ENCODE measurements around the gene CHAT. TPM values are rescaled to one million over a fixed set of nuclear protein-coding genes. Genes with fewer than 3 reads are reported as not detected.

CHAT gene
- total and polyA plus RNA-seq, 12 donors: not detected

GRCh38 chr10:49594594-49594993 lies 19.2 kb upstream of the CHAT start:
- TF ChIP-seq, protein P1, sequence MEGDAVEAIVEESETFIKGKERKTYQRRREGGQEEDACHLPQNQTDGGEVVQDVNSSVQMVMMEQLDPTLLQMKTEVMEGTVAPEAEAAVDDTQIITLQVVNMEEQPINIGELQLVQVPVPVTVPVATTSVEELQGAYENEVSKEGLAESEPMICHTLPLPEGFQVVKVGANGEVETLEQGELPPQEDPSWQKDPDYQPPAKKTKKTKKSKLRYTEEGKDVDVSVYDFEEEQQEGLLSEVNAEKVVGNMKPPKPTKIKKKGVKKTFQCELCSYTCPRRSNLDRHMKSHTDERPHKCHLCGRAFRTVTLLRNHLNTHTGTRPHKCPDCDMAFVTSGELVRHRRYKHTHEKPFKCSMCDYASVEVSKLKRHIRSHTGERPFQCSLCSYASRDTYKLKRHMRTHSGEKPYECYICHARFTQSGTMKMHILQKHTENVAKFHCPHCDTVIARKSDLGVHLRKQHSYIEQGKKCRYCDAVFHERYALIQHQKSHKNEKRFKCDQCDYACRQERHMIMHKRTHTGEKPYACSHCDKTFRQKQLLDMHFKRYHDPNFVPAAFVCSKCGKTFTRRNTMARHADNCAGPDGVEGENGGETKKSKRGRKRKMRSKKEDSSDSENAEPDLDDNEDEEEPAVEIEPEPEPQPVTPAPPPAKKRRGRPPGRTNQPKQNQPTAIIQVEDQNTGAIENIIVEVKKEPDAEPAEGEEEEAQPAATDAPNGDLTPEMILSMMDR (IDR thresholded peaks at IDR 0.05): peak; percentile 45 to 83 (median 78)
- DNase-seq: peak in 1 of 2 donors; percentile 27
- Histone ChIP-seq H3K36me3 (no peaks in the 10 kb centered on the region), H3K4me1 (no peaks in the 10 kb centered on the region), H3K9me3 (peaks cover 0 to 1% (median 0%) of the 10 kb centered on the region in 11 donors), H3K4me3 (no peak overlapping the region), H3K27ac (no peak overlapping the region), H3K27me3 (peaks cover 0 to 37% (median 13%) of the 10 kb centered on the region in 7 donors)
- WGBS, 2 donors: 1 to 2% methylated on average over 6 of the region's 6 CpGs
- ATAC-seq: peak in 5 of 8 donors; percentile 34 to 75 (median 64)
- intact Hi-C loops (cut with DNase I): loop anchor here in 6 of 10 donors (1.0 to 10.0 kb wide), 4 partner anchors 628 to 630 kb away; no protein-coding TSS in a partner anchor

DNA sequence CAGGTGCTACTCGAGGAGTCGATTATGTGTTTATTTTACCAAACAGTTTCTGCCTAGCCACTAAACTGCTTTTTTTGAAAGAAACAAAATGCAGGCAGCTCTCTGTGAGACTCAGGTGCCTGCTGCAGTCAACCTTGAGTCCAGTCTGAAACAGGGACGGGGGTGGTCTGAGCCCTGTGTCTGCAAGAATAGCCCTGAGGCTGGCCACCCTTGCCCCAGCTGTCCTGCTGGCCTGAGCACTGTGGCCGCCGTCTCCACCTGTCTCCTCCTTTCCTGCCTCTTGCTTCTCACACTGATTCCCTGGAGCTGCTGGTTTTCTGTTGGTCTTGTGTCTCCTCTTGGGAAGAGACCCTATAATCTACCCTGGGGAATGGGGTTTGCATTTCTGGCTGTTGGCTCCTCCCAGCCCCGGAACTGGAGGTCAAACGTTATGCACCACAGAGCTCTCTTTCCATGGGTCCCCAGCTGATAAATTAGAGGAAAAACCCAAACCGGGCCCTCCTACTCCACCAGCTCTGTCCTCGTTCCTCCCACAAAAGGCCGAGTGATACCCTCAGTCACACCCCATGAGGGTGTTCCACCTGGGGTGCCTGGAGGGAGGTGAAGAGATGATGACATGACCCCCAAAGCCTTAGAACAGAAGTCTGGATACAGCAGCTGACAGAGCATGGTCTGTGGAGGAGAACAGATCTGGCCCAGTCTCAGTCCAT lies 18.7 kb upstream of the CHAT start:
- ATAC-seq: no peak
- Histone ChIP-seq H3K4me3 (no peak overlapping the region), H3K36me3 (no peaks in the 10 kb centered on the region), H3K27ac (no peak overlapping the region), H3K4me1 (no peaks in the 10 kb centered on the region), H3K9me3 (no peaks in the 10 kb centered on the region), H3K27me3 (peaks cover 0 to 42% (median 17%) of the 10 kb centered on the region in 7 donors)
- DNase-seq: no peak
- TF ChIP-seq, protein P1 (IDR thresholded peaks at IDR 0.05): no peak
- intact Hi-C loops (cut with DNase I): loop anchor here in 4 of 10 donors (2.0 to 10.0 kb wide), 3 partner anchors 627 to 630 kb away; no protein-coding TSS in a partner anchor
- WGBS, 2 donors: 60 to 67% methylated on average over 10 of the region's 10 CpGs

DNA sequence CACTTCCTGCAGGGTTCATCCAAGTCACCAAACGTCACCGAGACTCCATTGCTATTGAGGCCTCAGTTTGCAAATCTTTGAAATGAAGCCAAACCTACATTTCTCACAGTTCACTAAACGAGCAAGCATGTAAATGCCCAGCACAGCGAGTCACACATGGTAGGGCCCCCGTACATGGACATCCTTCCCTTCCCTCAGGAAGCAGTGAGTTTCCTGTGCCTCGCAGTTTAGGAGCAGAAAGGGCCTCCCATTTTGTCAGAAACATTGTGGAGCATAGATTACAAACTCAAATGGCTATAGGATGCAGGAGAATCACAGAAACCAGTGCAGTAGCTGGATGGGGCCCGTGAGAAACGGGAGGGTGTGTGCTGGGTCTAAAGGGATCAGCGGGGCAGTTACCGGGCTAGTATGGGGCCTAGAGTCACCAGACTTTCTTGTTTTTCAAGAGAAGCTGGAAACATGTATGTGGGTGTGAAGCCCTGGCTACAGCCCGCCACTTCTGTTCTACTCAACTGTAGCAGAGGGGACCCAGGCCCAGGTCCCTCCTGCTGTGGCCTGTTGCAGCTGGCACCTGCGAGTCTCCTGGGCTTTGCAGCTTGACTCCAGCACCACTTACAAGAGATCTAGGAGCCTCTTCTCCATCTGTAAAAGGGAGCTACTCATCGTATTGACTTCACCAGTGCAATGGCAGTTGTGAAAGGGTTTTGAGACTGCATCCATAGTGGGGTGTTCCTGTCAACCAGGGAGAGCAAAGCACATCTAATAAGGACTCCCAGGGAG lies 17.9 kb upstream of the CHAT start:
- Histone ChIP-seq H3K9me3 (no peaks in the 10 kb centered on the region), H3K27me3 (peaks cover 0 to 47% (median 22%) of the 10 kb centered on the region in 7 donors), H3K27ac (no peak overlapping the region), H3K36me3 (no peaks in the 10 kb centered on the region), H3K4me1 (no peaks in the 10 kb centered on the region), H3K4me3 (no peak overlapping the region)
- TF ChIP-seq, protein P1 (IDR thresholded peaks at IDR 0.05): no peak
- no peak for DNase-seq
- intact Hi-C loops (cut with DNase I): loop anchor here in 4 of 10 donors (2.0 to 10.0 kb wide), 3 partner anchors 626 to 629 kb away; no protein-coding TSS in a partner anchor
- WGBS, 2 donors: 63 to 68% methylated on average over 13 of the region's 13 CpGs
- no peak for ATAC-seq

DNA sequence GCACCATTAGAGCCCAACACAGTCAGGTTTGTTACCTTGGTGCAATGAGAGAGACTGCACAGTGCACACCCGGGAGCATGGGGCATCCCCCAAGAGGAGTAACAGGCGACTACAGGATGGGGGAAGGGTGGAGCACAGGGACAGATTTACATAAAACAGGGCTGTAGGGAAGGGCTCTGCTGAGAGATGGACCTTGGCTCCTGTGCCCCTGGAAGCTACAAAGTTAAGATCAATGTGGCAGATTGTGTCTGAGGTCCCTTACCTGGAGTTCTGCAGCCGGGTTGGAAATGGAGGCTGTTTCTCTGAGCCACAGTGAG lies 17.4 kb upstream of the CHAT start:
- Histone ChIP-seq H3K9me3 (no peaks in the 10 kb centered on the region), H3K4me3 (no peak overlapping the region), H3K36me3 (no peaks in the 10 kb centered on the region), H3K27ac (no peak overlapping the region), H3K27me3 (peaks cover 0 to 47% (median 22%) of the 10 kb centered on the region in 7 donors), H3K4me1 (no peaks in the 10 kb centered on the region)
- TF ChIP-seq, protein P1 (IDR thresholded peaks at IDR 0.05): no peak
- ATAC-seq (no peak), DNase-seq (no peak)
- intact Hi-C loops (cut with DNase I): loop anchor here in 3 of 10 donors (5.0 to 10.0 kb wide), 2 partner anchors 626 to 628 kb away; no protein-coding TSS in a partner anchor
- 47 to 51% methylated on average over 3 of the region's 3 CpGs for WGBS, 2 donors
